Endothelial cell of umbilical vein (primary cell): ENCODE measurements around the gene VGLL3.

Source experiments
- JUN ChIP-seq: IDR thresholded peaks from 2 replicates; pipeline ENCODE4 v1.6.1; 2011; ENCODE audit warnings: borderline replicate concordance, low read depth; ENCODE audit not compliant: insufficient read length, insufficient read depth
- POLR2A ChIP-seq: IDR thresholded peaks from 2 replicates; pipeline ENCODE4 v1.6.1; 2012; ENCODE audit warnings: low read depth, mild to moderate bottlenecking, control low read depth, low read length
- POLR2AphosphoS5 ChIP-seq: IDR thresholded peaks from 2 replicates; pipeline ENCODE4 v1.6.1; 2012; ENCODE audit warnings: low read depth, mild to moderate bottlenecking, control low read depth, low read length, moderate library complexity; ENCODE audit not compliant: insufficient read depth
- TF ChIP-seq, protein P1 (sequence below), 2 donors: IDR thresholded peaks; 1 replicate in 1 of 2; 2 replicates in 1 of 2; pipeline ENCODE4 v1.5.1; 2011; ENCODE audit warnings: low read length in 2 of 2, mild to moderate bottlenecking in 2 of 2, moderate library complexity in 2 of 2, control low read depth in 1 of 2, inconsistent platforms in 1 of 2, low read depth in 1 of 2; ENCODE audit not compliant: insufficient read depth in 1 of 2; ENCODE audit errors: extremely low read depth in 1 of 2
- TF ChIP-seq, protein P2 (sequence below): IDR thresholded peaks from 2 replicates; pipeline ENCODE4 v1.6.1; 2011; ENCODE audit not compliant: insufficient read depth, insufficient read length

DNA sequence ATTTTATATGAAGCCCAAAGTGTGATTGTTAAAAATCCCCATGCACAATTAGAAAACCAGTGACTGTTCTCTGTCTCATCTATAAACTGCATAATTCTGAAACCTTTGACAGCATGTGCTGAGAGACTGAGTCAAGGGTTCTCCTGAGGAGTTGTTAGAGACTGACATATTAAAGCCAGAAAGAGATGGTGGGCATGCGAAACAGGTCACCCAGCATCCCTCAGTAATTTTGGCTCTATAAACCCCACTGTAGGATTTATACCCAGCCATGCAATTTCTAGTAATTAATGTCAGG, 3.6 kb downstream of the VGLL3 start:
- TF ChIP-seq, protein P1, sequence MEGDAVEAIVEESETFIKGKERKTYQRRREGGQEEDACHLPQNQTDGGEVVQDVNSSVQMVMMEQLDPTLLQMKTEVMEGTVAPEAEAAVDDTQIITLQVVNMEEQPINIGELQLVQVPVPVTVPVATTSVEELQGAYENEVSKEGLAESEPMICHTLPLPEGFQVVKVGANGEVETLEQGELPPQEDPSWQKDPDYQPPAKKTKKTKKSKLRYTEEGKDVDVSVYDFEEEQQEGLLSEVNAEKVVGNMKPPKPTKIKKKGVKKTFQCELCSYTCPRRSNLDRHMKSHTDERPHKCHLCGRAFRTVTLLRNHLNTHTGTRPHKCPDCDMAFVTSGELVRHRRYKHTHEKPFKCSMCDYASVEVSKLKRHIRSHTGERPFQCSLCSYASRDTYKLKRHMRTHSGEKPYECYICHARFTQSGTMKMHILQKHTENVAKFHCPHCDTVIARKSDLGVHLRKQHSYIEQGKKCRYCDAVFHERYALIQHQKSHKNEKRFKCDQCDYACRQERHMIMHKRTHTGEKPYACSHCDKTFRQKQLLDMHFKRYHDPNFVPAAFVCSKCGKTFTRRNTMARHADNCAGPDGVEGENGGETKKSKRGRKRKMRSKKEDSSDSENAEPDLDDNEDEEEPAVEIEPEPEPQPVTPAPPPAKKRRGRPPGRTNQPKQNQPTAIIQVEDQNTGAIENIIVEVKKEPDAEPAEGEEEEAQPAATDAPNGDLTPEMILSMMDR (IDR thresholded peaks at IDR 0.05; ENCODE audit: extremely low read depth in 1 of 2, insufficient read depth in 1 of 2, low read depth in 1 of 2, low read length in 2 of 2) = no peak
- TF ChIP-seq, protein P2, sequence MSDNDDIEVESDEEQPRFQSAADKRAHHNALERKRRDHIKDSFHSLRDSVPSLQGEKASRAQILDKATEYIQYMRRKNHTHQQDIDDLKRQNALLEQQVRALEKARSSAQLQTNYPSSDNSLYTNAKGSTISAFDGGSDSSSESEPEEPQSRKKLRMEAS = no peak
- TF ChIP-seq POLR2A (no peak), JUN (no peak), POLR2AphosphoS5 (no peak)
